ENCODE data around the gene SMIM10L1. TPM values are rescaled to one million over a fixed set of nuclear protein-coding genes. Genes with fewer than 3 reads are reported as not detected.

The SMIM10L1 gene
- polyA plus RNA-seq, 1 experiment: 3.2 TPM

GRCh38 chr12:11164384-11164783, 6.6 kb upstream of the SMIM10L1 start:
- Histone ChIP-seq H3K27me3 (ENCODE audit: control insufficient read depth, insufficient read depth, low read length) (no peaks in the 10 kb centered on the region), H3K36me3 (ENCODE audit: control insufficient read depth, insufficient read depth, low read length) (0 out of 2 replicates have a peak, but pooled peaks cover 1% of the 10 kb centered on the region), H3K4me3 (ENCODE audit: low read depth, low read length) (no peak overlapping the region)
- TF ChIP-seq CTCF (IDR thresholded peaks at IDR 0.05; ENCODE audit: insufficient read depth, low read depth, low read length): no peak
- POLR2A ChIA-PET: no interaction called here
- CTCF ChIA-PET: no interaction called here
- no peak for DNase-seq (ENCODE audit: low read depth)

GRCh38 chr12:11166300-11166699, 4.7 kb upstream of the SMIM10L1 start:
- no peak for DNase-seq (ENCODE audit: low read depth)
- ChIA-PET POLR2A (no interaction called here), CTCF (no interaction called here)
- Histone ChIP-seq H3K27me3 (ENCODE audit: control insufficient read depth, insufficient read depth, low read length) (no peaks in the 10 kb centered on the region), H3K36me3 (ENCODE audit: control insufficient read depth, insufficient read depth, low read length) (0 out of 2 replicates have a peak, but pooled peaks cover 1% of the 10 kb centered on the region), H3K4me3 (ENCODE audit: low read depth, low read length) (no peak overlapping the region)
- no peak for TF ChIP-seq CTCF (IDR thresholded peaks at IDR 0.05; ENCODE audit: insufficient read depth, low read depth, low read length)

GRCh38 chr12:11170810-11171144, 217 bp upstream of the SMIM10L1 start:
- TF ChIP-seq CTCF (IDR thresholded peaks at IDR 0.05; ENCODE audit: insufficient read depth, low read depth, low read length): no peak
- Histone ChIP-seq H3K36me3 (ENCODE audit: control insufficient read depth, insufficient read depth, low read length) (no peaks in the 10 kb centered on the region), H3K27me3 (ENCODE audit: control insufficient read depth, insufficient read depth, low read length) (no peaks in the 10 kb centered on the region), H3K4me3 (ENCODE audit: low read depth, low read length) (peak overlapping the region; percentile 81)
- ChIA-PET POLR2A (interaction anchor here (0.5 kb wide), 1 partner anchor 267 kb away, joined by 5 read pairs; no protein-coding TSS in a partner anchor), CTCF (interaction anchor here (1.2 to 1.8 kb wide), 4 partner anchors 10 to 400 kb away, joined by 3 to 5 read pairs (median 4); no protein-coding TSS in a partner anchor)
- DNase-seq (ENCODE audit: low read depth): no peak

- DNase-seq (ENCODE audit: low read depth): peak; percentile 4
- Histone ChIP-seq H3K4me3 (ENCODE audit: low read depth, low read length) (peak overlapping the region; percentile 81), H3K27me3 (ENCODE audit: control insufficient read depth, insufficient read depth, low read length) (no peaks in the 10 kb centered on the region), H3K36me3 (ENCODE audit: control insufficient read depth, insufficient read depth, low read length) (no peaks in the 10 kb centered on the region)
- CTCF ChIA-PET: interaction anchor here (1.2 to 1.5 kb wide), 2 partner anchors 11 to 401 kb away, joined by 3 to 4 read pairs; no protein-coding TSS in a partner anchor
- no peak for TF ChIP-seq CTCF (IDR thresholded peaks at IDR 0.05; ENCODE audit: insufficient read depth, low read depth, low read length)
- POLR2A ChIA-PET: no interaction called here
Measured at GRCh38 chr12:11171969-11172675, 1.1 kb downstream of the SMIM10L1 start.

GRCh38 chr12:11174022-11174421, 3.0 kb downstream of the SMIM10L1 start:
- POLR2A ChIA-PET: no interaction called here
- TF ChIP-seq CTCF (IDR thresholded peaks at IDR 0.05; ENCODE audit: insufficient read depth, low read depth, low read length): no peak
- CTCF ChIA-PET: interaction anchor here (1.2 kb wide), 1 partner anchor 25 kb away, joined by 5 read pairs; no protein-coding TSS in a partner anchor
- no peaks in the 10 kb centered on the region for H3K27me3 ChIP-seq (ENCODE audit: control insufficient read depth, insufficient read depth, low read length)
- no peaks in the 10 kb centered on the region for H3K36me3 ChIP-seq (ENCODE audit: control insufficient read depth, insufficient read depth, low read length)
- DNase-seq (ENCODE audit: low read depth): no peak
- no peak overlapping the region for H3K4me3 ChIP-seq (ENCODE audit: low read depth, low read length)
